Stomach (tissue), 4 donors: ENCODE data around the gene NRSN2.
"Not testable (repeated sequence)": the region's sequence is repeated elsewhere in the genome, so short reads cannot be mapped to it uniquely, and the experiment has no call there.

Source experiments
- EP300 ChIP-seq: sonication (generic); formaldehyde crosslinking; IDR thresholded peaks from one replicate; pipeline ENCODE4 v1.6.1; 2017; ENCODE audit warnings: antibody characterized with exemption
- POLR2A ChIP-seq, 4 donors: fragments of 450-650 bp; IDR thresholded peaks; one replicate each; pipeline ENCODE4 v1.6.1; 2016; ENCODE audit warnings: antibody characterized with exemption in 4 of 4, control low read depth in 2 of 4, mild to moderate bottlenecking in 1 of 4, moderate library complexity in 1 of 4
- TF ChIP-seq, protein P1 (sequence below), 7 experiments: fragments of 450-650 bp in 4 of 7; fragments of 200-600 bp in 3 of 7; sonication (generic) in 3 of 7; IDR thresholded peaks; one replicate each; pipeline ENCODE4 v1.5.1; 2016 to 2019; ENCODE audit warnings: antibody characterized with exemption in 7 of 7, control low read depth in 2 of 7, mild to moderate bottlenecking in 1 of 7

DNA sequence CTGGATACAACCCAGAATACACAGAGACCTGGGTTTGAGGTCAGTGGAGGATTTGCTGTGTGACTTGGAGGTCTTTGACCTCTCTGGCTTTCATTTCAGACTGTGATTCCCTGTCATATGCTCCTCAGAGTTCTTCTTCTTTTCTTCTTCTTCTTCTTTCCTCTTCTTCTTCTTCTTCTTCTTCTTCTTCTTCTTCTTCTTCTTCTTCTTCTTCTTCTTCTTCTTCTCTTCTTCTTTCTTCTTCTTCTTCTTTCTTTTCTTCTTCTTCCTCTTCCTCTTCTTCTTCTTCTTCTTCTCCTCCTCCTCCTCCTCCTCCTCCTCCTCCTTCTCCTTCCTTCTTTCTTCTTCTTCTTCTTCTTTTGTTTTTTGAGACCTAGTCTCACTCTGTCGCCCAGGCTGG lies 10.9 kb upstream of the NRSN2 start:
- not testable (repeated sequence) for TF ChIP-seq POLR2A (IDR thresholded peaks at IDR 0.05); EP300
- TF ChIP-seq, protein P1, sequence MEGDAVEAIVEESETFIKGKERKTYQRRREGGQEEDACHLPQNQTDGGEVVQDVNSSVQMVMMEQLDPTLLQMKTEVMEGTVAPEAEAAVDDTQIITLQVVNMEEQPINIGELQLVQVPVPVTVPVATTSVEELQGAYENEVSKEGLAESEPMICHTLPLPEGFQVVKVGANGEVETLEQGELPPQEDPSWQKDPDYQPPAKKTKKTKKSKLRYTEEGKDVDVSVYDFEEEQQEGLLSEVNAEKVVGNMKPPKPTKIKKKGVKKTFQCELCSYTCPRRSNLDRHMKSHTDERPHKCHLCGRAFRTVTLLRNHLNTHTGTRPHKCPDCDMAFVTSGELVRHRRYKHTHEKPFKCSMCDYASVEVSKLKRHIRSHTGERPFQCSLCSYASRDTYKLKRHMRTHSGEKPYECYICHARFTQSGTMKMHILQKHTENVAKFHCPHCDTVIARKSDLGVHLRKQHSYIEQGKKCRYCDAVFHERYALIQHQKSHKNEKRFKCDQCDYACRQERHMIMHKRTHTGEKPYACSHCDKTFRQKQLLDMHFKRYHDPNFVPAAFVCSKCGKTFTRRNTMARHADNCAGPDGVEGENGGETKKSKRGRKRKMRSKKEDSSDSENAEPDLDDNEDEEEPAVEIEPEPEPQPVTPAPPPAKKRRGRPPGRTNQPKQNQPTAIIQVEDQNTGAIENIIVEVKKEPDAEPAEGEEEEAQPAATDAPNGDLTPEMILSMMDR (IDR thresholded peaks at IDR 0.05), result not testable (repeated sequence)
